ENCODE measurements around the gene MITF.

- TF ChIP-seq POLR2A (IDR thresholded peaks at IDR 0.05), result no peak
- no peak for TF ChIP-seq CTCF (IDR thresholded peaks at IDR 0.05)
- no peak for TF ChIP-seq POLR2AphosphoS5 (IDR thresholded peaks at IDR 0.05)
- TF ChIP-seq EP300 (IDR thresholded peaks at IDR 0.05), result no peak
Measured at GRCh38 chr3:69720824-69721223, 18.4 kb upstream of the MITF start.

All from suprapubic skin (tissue), 4 donors.